Measurements from ENCODE around the gene AP4S1.

Gene AP4S1

DNA sequence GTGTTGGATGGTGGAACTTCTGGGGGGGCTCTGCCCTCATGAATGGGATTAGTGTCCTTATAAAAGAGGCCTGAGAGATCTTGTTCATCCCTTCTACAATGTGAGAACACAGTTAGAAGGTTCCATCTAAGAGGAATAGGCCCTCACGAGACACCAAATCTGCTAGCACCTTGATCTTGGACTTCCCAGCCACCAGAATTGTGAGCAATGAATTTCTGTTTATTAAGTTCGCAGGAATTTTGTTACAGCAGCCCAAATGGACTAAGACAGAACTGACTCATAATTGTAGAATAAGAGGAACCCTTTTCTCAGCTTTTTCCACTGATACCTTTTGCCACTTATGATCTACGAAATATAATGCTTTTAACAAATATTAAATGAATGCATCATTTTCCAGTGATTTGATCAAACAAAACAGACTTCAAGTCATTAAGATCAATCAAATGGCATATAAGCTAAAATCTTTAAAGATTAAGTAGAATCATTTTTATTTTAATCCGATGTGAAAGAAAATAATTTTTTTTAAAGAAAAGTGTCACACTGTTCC, 113.9 kb downstream of the AP4S1 start:
- no peak for DNase-seq

DNA sequence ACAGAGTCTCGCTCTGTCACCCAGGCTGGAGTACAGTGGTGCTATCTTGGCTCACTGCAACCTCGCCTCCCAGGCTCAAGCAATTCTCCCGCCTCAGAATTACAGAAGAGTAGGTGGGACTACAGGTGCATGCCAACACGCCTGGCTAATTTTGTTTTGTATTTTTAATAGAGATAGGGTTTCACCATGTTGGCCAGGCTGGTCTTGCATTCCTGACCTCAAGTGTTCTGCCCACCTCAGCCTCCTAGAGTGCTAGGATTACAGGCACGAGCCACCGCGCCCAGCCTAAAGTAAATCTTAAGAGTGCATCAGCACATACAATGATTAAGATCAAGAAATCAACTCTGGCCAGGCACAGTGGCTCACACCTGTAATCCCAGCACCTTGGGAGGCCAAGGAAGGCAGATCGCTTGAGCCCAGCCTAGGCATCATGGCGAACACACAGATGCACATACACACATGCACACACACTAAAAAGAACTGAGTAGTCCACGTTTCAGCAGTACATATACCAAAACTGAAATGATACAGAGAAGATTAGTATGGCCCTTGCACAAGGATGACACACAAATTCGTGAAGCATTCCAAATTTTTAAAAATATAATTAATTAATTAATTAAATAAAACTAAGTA, 117.1 kb downstream of the AP4S1 start:
- DNase-seq, result no peak
